Endothelial cell of umbilical vein (primary cell): ENCODE data around the gene LHX3. TPM values are rescaled to one million over a fixed set of nuclear protein-coding genes. Genes with fewer than 3 reads are reported as not detected.

Experiments used
- BruUV-seq: library from RNA; stranded (reverse); fragments of 400-500 nt; replicated peaks from 2 replicates; lab custom pipeline; 2021; lab: Mats Ljungman, UMichigan
- CTCF ChIA-PET: fragments of 300-600, 350-600 bp; sonication (Branson Sonifier 250); formaldehyde crosslinking; loops from one replicate; lab custom pipeline; 2021; ENCODE audit warnings: antibody characterized with exemption, inconsistent platforms; lab: Charles Lee
- POLR2A ChIA-PET: fragments of 300-600, 350-600 bp; sonication (Branson Sonifier 250); formaldehyde crosslinking; loops from one replicate; lab custom pipeline; 2021; ENCODE audit warnings: antibody characterized with exemption, inconsistent platforms; lab: Charles Lee
- DNase-seq: peaks from one replicate; pipeline ENCODE4 v3.0.0-alpha.2; 2011; ENCODE audit warnings: low read depth, low spot score
- FAIRE-seq: peaks from 2 replicates; lab custom pipeline; 2011; peaks lifted over from hg19 to GRCh38; lab: Jason Lieb, UNC
- H2AFZ ChIP-seq: 2 replicates; pipeline ENCODE4 v1.6.0; 2012; ENCODE audit warnings: low read depth, low read length, control low read depth, inconsistent platforms
- H3K27ac ChIP-seq: 2 replicates; pipeline ENCODE4 v1.5.1; 2011; ENCODE audit warnings: low read depth, mild to moderate bottlenecking, control low read depth, low read length, moderate library complexity; ENCODE audit not compliant: insufficient read depth
- H3K27me3 ChIP-seq, 2 experiments: 2 replicates each; pipeline versions ENCODE4 v1.6.0 to v1.6.1; 2011; ENCODE audit warnings: low read length in 2 of 2, mixed read lengths in 1 of 2; ENCODE audit not compliant: control insufficient read depth in 2 of 2, insufficient read depth in 2 of 2
- H3K36me3 ChIP-seq, 2 experiments: 2 replicates in 1 of 2; 3 replicates in 1 of 2; pipeline ENCODE4 v1.5.1; 2011; ENCODE audit warnings: low read length in 2 of 2, mild to moderate bottlenecking in 1 of 2, moderate library complexity in 1 of 2; ENCODE audit not compliant: control insufficient read depth in 2 of 2, insufficient read depth in 2 of 2; ENCODE audit errors: extremely low read depth in 1 of 2
- H3K4me1 ChIP-seq: 3 replicates; pipeline ENCODE4 v1.5.1; 2011; ENCODE audit warnings: mild to moderate bottlenecking, low read length; ENCODE audit not compliant: control insufficient read depth, insufficient read depth; ENCODE audit errors: extremely low read depth
- H3K4me2 ChIP-seq: 2 replicates; pipeline ENCODE4 v1.6.1; 2011; ENCODE audit warnings: low read length, control low read depth, mixed read lengths; ENCODE audit not compliant: insufficient read depth
- H3K4me3 ChIP-seq, 3 experiments: fragments of 200-600 bp in 1 of 3; sonication (generic), shearing (Covaris generic) in 1 of 3; replicated peaks in 1 of 3; 2 replicates each; pipeline ENCODE4 v1.5.1; 2011 to 2016; ENCODE audit warnings: control low read depth in 3 of 3, low read length in 3 of 3, mild to moderate bottlenecking in 2 of 3, inconsistent platforms in 1 of 3, low read depth in 1 of 3, moderate library complexity in 1 of 3; ENCODE audit not compliant: insufficient read depth in 1 of 3
- H3K79me2 ChIP-seq: 2 replicates; pipeline ENCODE4 v1.6.0; 2012; ENCODE audit warnings: low read length, inconsistent platforms; ENCODE audit not compliant: control insufficient read depth, insufficient read depth
- H3K9ac ChIP-seq: replicated peaks from 2 replicates; pipeline ENCODE3; 2011; ENCODE audit warnings: low read length, control low read depth; ENCODE audit not compliant: insufficient read depth; ENCODE audit errors: extremely low read depth
- H3K9me1 ChIP-seq: replicated peaks from 3 replicates; pipeline ENCODE4 v1.6.0; 2011; ENCODE audit warnings: mild to moderate bottlenecking, low read length; ENCODE audit not compliant: control insufficient read depth, insufficient read depth; ENCODE audit errors: extremely low read depth
- H3K9me3 ChIP-seq: replicated peaks from 2 replicates; pipeline ENCODE4 v1.5.1; 2012; ENCODE audit warnings: low read length, inconsistent platforms; ENCODE audit not compliant: control insufficient read depth, insufficient read depth
- H4K20me1 ChIP-seq: replicated peaks from 2 replicates; pipeline ENCODE3; 2011; ENCODE audit warnings: mild to moderate bottlenecking, low read length; ENCODE audit not compliant: control insufficient read depth, insufficient read depth; ENCODE audit errors: extremely low read depth
- CTCF ChIP-seq, 2 donors: IDR thresholded peaks; 1 replicate in 1 of 2; 2 replicates in 1 of 2; pipeline ENCODE4 v1.5.1; 2011; ENCODE audit warnings: low read length in 2 of 2, mild to moderate bottlenecking in 2 of 2, moderate library complexity in 2 of 2, control low read depth in 1 of 2, inconsistent platforms in 1 of 2, low read depth in 1 of 2; ENCODE audit not compliant: insufficient read depth in 1 of 2; ENCODE audit errors: extremely low read depth in 1 of 2
- EZH2 ChIP-seq: IDR thresholded peaks from 2 replicates; pipeline ENCODE4 v1.6.1; 2012; ENCODE audit warnings: borderline replicate concordance, low read depth, mild to moderate bottlenecking, moderate library complexity, low read length, inconsistent platforms; ENCODE audit not compliant: severe bottlenecking
- FOS ChIP-seq: IDR thresholded peaks from 2 replicates; pipeline ENCODE4 v1.6.1; 2011; ENCODE audit warnings: mild to moderate bottlenecking, low read length, moderate library complexity, borderline replicate concordance; ENCODE audit not compliant: insufficient read depth
- GATA2 ChIP-seq: IDR thresholded peaks from 2 replicates; pipeline ENCODE4 v1.7.0; 2011; ENCODE audit warnings: low read depth, mild to moderate bottlenecking, moderate library complexity, mixed read lengths, low read length; ENCODE audit not compliant: insufficient read length, insufficient read depth
- JUN ChIP-seq: IDR thresholded peaks from 2 replicates; pipeline ENCODE4 v1.6.1; 2011; ENCODE audit warnings: borderline replicate concordance, low read depth; ENCODE audit not compliant: insufficient read length, insufficient read depth
- MAX ChIP-seq: IDR thresholded peaks from 2 replicates; pipeline ENCODE4 v1.6.1; 2011; ENCODE audit not compliant: insufficient read depth, insufficient read length
- MYC ChIP-seq: IDR thresholded peaks from one replicate; pipeline ENCODE4 v1.6.1; 2011; ENCODE audit warnings: mild to moderate bottlenecking, low read depth, low read length
- POLR2A ChIP-seq: IDR thresholded peaks from 2 replicates; pipeline ENCODE4 v1.6.1; 2012; ENCODE audit warnings: low read depth, mild to moderate bottlenecking, control low read depth, low read length
- POLR2AphosphoS5 ChIP-seq: IDR thresholded peaks from 2 replicates; pipeline ENCODE4 v1.6.1; 2012; ENCODE audit warnings: low read depth, mild to moderate bottlenecking, control low read depth, low read length, moderate library complexity; ENCODE audit not compliant: insufficient read depth
- dilution Hi-C: fragments of 300-500 bp; cut with MboI; formaldehyde crosslinking; loops from one replicate; pipeline ENCODE4 v1.15.0; 2019; ENCODE audit warnings: low sequenced_read_pairs; ENCODE audit not compliant: extremely low pct_ligation_motif_present
- intact Hi-C: fragments of 100-400 bp; cut with micrococcal nuclease; formaldehyde crosslinking; loops from one replicate; pipeline ENCODE4 v1.10.0; 2022
- polyA plus RNA-seq, 4 experiments: library from polyadenylated mRNA; depleted of rRNA in 3 of 4; stranded (reverse) in 3 of 4; unstranded in 1 of 4; fragments of >200 nt; gene quantifications; 2 replicates each; pipeline versions ENCODE4 v1.2.1 to v1.2.3, GENCODE V29; 2011 to 2012; ENCODE audit warnings: missing spikeins in 1 of 4
- total RNA-seq: library from RNA; stranded (reverse); gene quantifications from 2 replicates; pipeline ENCODE4 v1.2.3, GENCODE V29; 2021

The LHX3 gene
- total and polyA plus RNA-seq, 2 donors (not counting 3 experiments of a cell fraction or from before 2014, with no cell fraction given), result not detected

GRCh38 chr9:136163248-136163850 is 41.6 kb downstream of the LHX3 start:
- POLR2A ChIA-PET, result no interaction called here
- H3K79me2 ChIP-seq, result no peaks in the 10 kb centered on the region
- no peaks in the 10 kb centered on the region for H3K9me1 ChIP-seq
- no TSS peak for BruUV-seq
- intact Hi-C loops (no loop called here), dilution Hi-C loops (no loop called here)
- no peaks in the 10 kb centered on the region for H3K9me3 ChIP-seq
- no peaks in the 10 kb centered on the region for H4K20me1 ChIP-seq
- peaks cover 0 to 2% of the 10 kb centered on the region in 2 experiments for H3K27me3 ChIP-seq
- H3K4me3 ChIP-seq, result no peak overlapping the region
- TF ChIP-seq MYC (no peak), EZH2 (no peak), GATA2 (no peak), MAX (no peak), JUN (no peak), FOS (no peak), POLR2AphosphoS5 (no peak), POLR2A (no peak), CTCF (IDR thresholded peaks at IDR 0.05; ENCODE audit: extremely low read depth in 1 of 2, insufficient read depth in 1 of 2, low read depth in 1 of 2, low read length in 2 of 2) (no peak)
- no peaks in the 10 kb centered on the region for H3K36me3 ChIP-seq
- no peak overlapping the region for H2AFZ ChIP-seq
- no peak for FAIRE-seq
- H3K4me2 ChIP-seq, result no peak overlapping the region
- H3K27ac ChIP-seq, result no peak overlapping the region
- DNase-seq, result no peak
- no peak overlapping the region for H3K9ac ChIP-seq
- no peaks in the 10 kb centered on the region for H3K4me1 ChIP-seq
- CTCF ChIA-PET, result no interaction called here
